GM21717 (cell line): ENCODE data around the gene MGARP.

Experiments
- ATAC-seq: cut with Tn5 transposase; IDR thresholded peaks from one replicate; pipeline ENCODE4 v1.9.1; 2021; ENCODE audit warnings: mild to moderate bottlenecking, moderate library complexity; ENCODE audit not compliant: unreplicated experiment

The MGARP gene

DNA sequence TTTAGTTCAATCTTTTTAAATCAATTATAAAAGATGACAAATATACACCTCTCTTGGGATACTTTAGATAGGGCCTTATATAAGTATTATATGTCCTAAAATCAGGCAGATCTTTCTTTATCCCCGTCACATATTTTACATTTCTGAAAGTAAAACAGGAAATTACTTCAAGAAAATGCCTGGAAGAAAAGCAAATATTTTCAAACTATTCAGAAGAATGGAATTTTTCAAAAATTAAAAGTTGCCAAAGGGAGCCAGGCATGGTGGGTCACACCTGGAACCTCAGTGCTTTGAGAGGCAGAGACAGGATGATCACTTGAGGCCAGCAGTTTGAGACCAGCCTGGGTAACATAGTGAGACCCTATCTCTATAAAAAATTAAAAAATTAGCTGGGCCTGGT lies 34.4 kb downstream of the MGARP start:
- no peak for ATAC-seq

DNA sequence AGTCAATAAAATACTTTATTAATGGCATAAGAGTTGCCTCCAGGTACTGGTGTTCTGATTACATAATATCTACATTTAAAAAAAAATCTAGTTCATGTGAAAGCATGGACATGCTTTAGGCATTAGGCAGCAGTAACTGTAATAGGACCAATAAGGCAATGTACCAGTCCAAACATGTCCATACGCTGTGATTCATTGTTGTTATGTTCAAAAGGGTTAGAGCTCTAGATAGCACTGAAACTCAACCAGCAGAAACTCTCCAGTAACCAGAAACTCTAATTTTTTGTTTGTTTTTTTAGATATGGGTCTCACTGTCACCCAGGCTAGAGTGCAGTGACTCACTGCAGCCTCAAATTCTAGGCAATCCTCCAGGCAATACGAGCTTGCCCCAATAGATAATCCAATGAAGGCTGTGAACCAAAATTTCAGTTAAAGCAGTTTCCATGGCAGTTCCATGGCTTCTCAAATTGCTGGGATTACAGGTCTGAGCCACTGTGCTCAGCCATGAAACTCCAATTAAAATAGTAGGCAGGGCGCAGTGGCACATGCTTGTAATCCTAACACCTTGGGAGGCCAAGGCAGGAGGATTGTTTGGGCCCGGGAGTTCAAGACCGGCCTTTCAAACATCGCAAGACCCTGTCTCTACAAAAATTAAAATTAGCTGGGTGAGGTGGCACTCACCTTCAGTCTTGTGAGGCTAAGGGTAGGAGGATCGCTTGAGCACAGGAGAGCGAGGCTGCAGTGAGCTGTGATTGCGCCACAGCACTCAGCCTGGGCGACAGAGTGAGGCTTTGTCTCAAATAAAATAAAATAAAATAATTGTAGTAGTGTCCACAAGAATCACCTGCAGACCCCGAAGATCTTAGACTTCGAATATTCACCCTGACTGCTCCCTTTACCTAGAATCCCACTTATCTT lies 36.3 kb downstream of the MGARP start:
- ATAC-seq = no peak

- no peak for ATAC-seq
Measured at GRCh38 chr4:139242511-139243051, 37.4 kb downstream of the MGARP start.

- ATAC-seq = no peak
Measured at GRCh38 chr4:139241784-139242151, 38.3 kb downstream of the MGARP start.

DNA sequence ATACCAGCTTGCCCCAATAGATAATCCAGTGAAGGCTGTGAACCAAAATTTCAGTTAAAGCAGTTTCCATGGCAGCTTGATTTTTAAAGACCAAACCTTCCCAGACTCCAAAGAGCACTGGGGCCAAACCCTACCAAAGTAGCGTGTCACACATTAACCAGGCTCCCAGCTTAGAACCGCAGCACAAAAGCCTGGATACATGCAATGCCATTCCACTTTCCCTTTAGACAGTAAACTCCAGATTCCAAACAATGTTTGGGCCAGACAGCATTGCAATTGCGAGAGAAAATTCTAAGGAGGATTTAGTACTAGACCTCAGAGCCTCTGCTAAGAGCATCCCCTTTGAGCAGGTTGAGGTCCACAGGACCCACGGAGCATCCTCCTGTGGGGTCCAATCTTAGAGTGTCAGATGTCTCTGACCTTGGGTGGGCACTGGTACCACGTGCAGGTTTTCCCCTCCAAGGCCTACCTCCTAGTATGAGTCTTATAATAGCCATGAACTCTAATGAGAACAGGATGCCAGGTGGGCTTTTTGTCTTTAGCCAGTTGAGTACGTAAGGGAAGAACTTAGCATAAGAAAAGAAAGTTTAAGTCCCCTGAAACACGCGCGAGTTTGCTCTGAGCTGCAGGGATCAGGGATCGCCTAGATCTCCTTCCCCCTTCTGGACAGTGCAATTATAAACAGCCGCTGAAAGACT lies 38.8 kb downstream of the MGARP start:
- no peak for ATAC-seq

DNA sequence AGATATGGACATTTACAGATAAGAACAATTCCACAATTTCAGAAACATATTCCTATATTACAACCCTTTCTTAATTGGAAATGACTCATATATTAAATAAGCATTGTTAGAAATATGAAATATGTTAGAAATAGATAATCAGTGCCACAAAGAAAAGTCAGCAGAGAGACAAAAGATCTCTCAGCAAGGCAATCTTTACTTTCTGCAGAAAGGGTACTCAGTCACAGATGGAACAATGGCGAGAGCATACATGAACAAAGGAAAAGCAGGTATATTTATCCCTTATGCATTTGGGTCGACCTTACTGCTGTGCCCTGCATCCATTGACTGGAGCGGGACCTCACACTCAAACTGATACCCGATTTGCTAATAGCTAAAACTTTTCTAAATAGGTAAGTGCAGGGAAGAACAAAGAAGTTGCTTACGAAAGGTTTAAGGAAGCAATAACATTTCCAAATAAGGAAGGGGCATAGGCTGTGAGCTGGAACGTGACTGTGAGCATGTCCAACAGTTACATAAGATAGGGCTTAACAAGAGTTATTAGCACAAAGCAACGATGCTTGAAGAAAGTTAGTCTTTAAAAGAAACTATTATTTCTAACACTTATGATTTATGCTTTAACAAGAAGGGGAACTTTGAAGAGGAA lies 40.8 kb downstream of the MGARP start:
- ATAC-seq = no peak

GRCh38 chr4:139234253-139234652 lies 45.8 kb downstream of the MGARP start:
- ATAC-seq = no peak

- ATAC-seq = no peak
Measured at GRCh38 chr4:139229534-139230039, 50.4 kb downstream of the MGARP start.

GRCh38 chr4:139227729-139228404 lies 52.2 kb downstream of the MGARP start:
- peak; percentile 74 for ATAC-seq

- peak; percentile 53 for ATAC-seq
Measured at GRCh38 chr4:139223682-139224317, 56.2 kb downstream of the MGARP start.

GRCh38 chr4:139222215-139222614 lies 57.8 kb downstream of the MGARP start:
- no peak for ATAC-seq

DNA sequence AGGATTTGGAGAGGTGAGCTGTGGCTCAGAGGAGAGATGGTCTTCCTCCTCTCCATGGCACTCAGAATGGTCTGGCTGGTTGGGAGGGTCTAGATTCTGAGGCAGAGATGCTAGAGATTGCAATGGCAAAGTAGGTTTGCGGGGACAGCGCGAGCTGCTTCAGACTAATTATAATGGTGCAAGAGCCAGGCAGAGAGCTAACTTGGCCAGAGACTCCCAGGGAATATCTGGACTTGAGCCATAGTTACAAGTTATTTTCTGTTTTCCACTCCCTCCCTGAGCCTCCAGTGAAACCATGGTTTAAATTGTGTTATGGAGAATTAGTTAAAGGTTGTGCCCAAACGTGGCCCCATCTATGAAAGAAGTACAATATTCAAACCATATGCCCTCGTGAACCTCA lies 58.3 kb downstream of the MGARP start:
- no peak for ATAC-seq

- no peak for ATAC-seq
Measured at GRCh38 chr4:139219450-139220055, 60.5 kb downstream of the MGARP start.
